Measurements from ENCODE around the gene CPSF4L. TPM values are rescaled to one million over a fixed set of nuclear protein-coding genes. Genes with fewer than 3 reads are reported as not detected.

CPSF4L gene
- total RNA-seq, 1 experiment from 2014 or later = not detected

DNA sequence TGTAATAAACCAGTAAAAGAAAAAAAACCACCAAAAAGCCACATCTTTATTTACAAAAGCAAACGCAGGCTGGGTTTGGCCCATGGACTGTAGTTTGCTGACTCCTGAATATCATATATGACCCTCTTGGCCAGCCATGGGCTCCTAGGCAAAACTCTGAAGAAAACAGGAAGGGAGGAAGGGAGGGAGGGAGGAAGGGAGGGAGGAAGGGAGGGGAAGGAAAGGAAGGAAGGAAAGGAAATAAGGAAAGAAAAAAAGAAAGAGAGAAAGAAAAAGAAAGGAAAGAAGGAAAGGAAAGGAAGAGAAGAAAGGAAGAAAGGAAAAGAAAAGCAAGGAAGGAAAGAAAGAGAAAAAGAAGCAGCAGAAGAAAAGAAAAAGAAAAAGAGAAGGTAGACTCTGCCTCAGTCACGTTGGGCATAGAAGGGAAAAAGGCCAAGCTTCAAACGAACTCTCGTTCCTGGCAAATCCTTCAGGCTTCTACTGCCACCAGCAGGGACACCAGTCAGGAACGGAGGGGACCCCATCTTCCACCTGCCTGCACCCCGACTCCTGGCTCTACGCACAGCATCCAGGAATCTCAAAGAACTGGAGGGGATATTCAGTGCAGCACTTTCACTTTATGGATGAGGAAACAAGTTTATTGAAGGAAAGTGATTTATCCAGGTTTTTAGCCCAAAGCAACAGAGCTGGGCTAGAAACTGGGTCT is 28.0 kb upstream of the CPSF4L start:
- intact Hi-C loops (cut with micrococcal nuclease; ENCODE audit: unreplicated experiment) = no loop called here
- H3K27ac ChIP-seq (ENCODE audit: low read length) = peak overlapping the region; percentile 93
- H3K36me3 ChIP-seq (ENCODE audit: control insufficient read depth, insufficient read depth, low read length) = no peaks in the 10 kb centered on the region
- H3K4me1 ChIP-seq (ENCODE audit: control insufficient read depth, insufficient read depth, low read length) = peaks cover 78% of the 10 kb centered on the region
- ChIA-PET CTCF (interaction anchor here (0.5 to 0.6 kb wide), 2 partner anchors 13 to 76 kb away, joined by 4 to 7 read pairs; no protein-coding TSS in a partner anchor), POLR2A (no interaction called here)
- H3K27me3 ChIP-seq (ENCODE audit: control insufficient read depth, insufficient read depth, low read length) = no peaks in the 10 kb centered on the region
- no peak for ATAC-seq
- no peak for TF ChIP-seq TCF7L2 (IDR thresholded peaks at IDR 0.05; ENCODE audit: low read depth, low read length)
- TF ChIP-seq, protein P1, sequence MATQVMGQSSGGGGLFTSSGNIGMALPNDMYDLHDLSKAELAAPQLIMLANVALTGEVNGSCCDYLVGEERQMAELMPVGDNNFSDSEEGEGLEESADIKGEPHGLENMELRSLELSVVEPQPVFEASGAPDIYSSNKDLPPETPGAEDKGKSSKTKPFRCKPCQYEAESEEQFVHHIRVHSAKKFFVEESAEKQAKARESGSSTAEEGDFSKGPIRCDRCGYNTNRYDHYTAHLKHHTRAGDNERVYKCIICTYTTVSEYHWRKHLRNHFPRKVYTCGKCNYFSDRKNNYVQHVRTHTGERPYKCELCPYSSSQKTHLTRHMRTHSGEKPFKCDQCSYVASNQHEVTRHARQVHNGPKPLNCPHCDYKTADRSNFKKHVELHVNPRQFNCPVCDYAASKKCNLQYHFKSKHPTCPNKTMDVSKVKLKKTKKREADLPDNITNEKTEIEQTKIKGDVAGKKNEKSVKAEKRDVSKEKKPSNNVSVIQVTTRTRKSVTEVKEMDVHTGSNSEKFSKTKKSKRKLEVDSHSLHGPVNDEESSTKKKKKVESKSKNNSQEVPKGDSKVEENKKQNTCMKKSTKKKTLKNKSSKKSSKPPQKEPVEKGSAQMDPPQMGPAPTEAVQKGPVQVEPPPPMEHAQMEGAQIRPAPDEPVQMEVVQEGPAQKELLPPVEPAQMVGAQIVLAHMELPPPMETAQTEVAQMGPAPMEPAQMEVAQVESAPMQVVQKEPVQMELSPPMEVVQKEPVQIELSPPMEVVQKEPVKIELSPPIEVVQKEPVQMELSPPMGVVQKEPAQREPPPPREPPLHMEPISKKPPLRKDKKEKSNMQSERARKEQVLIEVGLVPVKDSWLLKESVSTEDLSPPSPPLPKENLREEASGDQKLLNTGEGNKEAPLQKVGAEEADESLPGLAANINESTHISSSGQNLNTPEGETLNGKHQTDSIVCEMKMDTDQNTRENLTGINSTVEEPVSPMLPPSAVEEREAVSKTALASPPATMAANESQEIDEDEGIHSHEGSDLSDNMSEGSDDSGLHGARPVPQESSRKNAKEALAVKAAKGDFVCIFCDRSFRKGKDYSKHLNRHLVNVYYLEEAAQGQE (IDR thresholded peaks at IDR 0.05; ENCODE audit: insufficient read depth in 1 of 2, low read depth in 2 of 2, low read length in 1 of 2) = no peak
- TF ChIP-seq, protein P2, sequence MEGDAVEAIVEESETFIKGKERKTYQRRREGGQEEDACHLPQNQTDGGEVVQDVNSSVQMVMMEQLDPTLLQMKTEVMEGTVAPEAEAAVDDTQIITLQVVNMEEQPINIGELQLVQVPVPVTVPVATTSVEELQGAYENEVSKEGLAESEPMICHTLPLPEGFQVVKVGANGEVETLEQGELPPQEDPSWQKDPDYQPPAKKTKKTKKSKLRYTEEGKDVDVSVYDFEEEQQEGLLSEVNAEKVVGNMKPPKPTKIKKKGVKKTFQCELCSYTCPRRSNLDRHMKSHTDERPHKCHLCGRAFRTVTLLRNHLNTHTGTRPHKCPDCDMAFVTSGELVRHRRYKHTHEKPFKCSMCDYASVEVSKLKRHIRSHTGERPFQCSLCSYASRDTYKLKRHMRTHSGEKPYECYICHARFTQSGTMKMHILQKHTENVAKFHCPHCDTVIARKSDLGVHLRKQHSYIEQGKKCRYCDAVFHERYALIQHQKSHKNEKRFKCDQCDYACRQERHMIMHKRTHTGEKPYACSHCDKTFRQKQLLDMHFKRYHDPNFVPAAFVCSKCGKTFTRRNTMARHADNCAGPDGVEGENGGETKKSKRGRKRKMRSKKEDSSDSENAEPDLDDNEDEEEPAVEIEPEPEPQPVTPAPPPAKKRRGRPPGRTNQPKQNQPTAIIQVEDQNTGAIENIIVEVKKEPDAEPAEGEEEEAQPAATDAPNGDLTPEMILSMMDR (IDR thresholded peaks at IDR 0.05) = no peak
- no peak for TF ChIP-seq SIN3A (IDR thresholded peaks at IDR 0.05; ENCODE audit: borderline replicate concordance, insufficient read depth, low read depth, low read length)
- no peak for TF ChIP-seq POLR2AphosphoS5 (IDR thresholded peaks at IDR 0.05; ENCODE audit: low read depth, low read length)
- in situ Hi-C loops (cut with HindIII; ENCODE audit: low pct_unique_long_range_greater_than_20kb, low sequenced_read_pairs) = loop anchor here (10.0 kb wide), 1 partner anchor 315 kb away; no protein-coding TSS in a partner anchor
- H3K4me3 ChIP-seq (ENCODE audit: low read depth in 2 of 2, low read length in 2 of 2) = peak overlapping the region in 1 of 2 experiments; percentile 25; a peak in 2 of 4 replicates
- DNase-seq (ENCODE audit: low read depth, low spot score) = no peak
- H3K9me3 ChIP-seq (ENCODE audit: control insufficient read depth, insufficient read depth, low read depth, low read length) = no peaks in the 10 kb centered on the region
- BruUV-seq (replicated peaks) = no TSS peak

DNA sequence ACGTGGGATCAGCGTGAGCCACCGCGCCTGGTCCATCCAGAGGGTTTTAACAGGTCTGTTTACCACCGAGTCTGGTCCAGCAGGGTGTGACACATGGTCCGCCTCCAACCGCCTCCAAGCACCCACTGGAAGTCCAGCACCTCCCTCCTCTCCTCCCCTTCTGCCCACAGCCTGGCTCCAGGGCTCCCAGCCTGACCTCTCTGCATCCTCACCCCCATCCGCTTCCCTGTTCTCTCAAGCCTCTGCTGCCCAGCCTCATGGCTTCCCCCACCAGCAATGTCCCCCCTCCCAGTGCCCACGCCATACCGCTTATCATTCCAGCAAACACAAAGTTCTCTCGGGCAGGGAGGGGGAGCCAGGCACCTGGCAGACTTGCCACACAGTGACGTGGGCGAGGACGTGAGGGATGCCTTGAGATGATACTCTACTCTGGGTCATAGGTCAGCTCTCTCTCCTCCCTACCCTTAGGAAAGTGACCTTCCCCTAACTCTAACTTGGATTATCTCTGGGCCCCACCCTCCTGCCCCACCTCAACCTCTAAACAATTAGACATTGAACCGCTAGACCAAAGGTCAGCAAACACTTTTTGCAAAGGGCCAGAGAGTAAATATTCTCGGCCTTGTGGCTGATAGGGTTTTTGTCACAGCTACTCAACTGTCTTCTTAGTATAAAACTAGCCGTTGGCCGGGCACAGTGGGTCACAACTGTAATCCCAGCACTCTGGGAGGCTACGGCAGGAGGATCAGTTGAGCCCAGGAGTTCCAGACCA is 27.0 kb upstream of the CPSF4L start:
- BruUV-seq (replicated peaks) = no TSS peak
- Histone ChIP-seq H3K4me3 (ENCODE audit: low read depth in 2 of 2, low read length in 2 of 2) (peak overlapping the region in 1 of 2 experiments; percentile 25; a peak in 2 of 4 replicates), H3K27me3 (ENCODE audit: control insufficient read depth, insufficient read depth, low read length) (no peaks in the 10 kb centered on the region), H3K4me1 (ENCODE audit: control insufficient read depth, insufficient read depth, low read length) (peaks cover 73% of the 10 kb centered on the region), H3K36me3 (ENCODE audit: control insufficient read depth, insufficient read depth, low read length) (no peaks in the 10 kb centered on the region), H3K9me3 (ENCODE audit: control insufficient read depth, insufficient read depth, low read depth, low read length) (no peaks in the 10 kb centered on the region), H3K27ac (ENCODE audit: low read length) (peak overlapping the region; percentile 93)
- ATAC-seq = peak; percentile 60
- TF ChIP-seq, protein P1 (IDR thresholded peaks at IDR 0.05; ENCODE audit: insufficient read depth in 1 of 2, low read depth in 2 of 2, low read length in 1 of 2) = no peak
- TF ChIP-seq SIN3A (IDR thresholded peaks at IDR 0.05; ENCODE audit: borderline replicate concordance, insufficient read depth, low read depth, low read length) (no peak), POLR2AphosphoS5 (IDR thresholded peaks at IDR 0.05; ENCODE audit: low read depth, low read length) (peak; percentile 33; the same call in 1 of the 2 replicates), TCF7L2 (IDR thresholded peaks at IDR 0.05; ENCODE audit: low read depth, low read length) (no peak)
- TF ChIP-seq, protein P2 (IDR thresholded peaks at IDR 0.05) = no peak
- in situ Hi-C loops (cut with HindIII; ENCODE audit: low pct_unique_long_range_greater_than_20kb, low sequenced_read_pairs) = loop anchor here (10.0 kb wide), 1 partner anchor 314 kb away; no protein-coding TSS in a partner anchor
- ChIA-PET CTCF (interaction anchor here (0.7 kb wide), 1 partner anchor 660 kb away, joined by 3 read pairs; no protein-coding TSS in a partner anchor), POLR2A (no interaction called here)
- intact Hi-C loops (cut with micrococcal nuclease; ENCODE audit: unreplicated experiment) = no loop called here
- no peak for DNase-seq (ENCODE audit: low read depth, low spot score)

All from Panc1 (cell line).